GM12873 (cell line): ENCODE data around the gene HEATR1.

Experiments used
- TF ChIP-seq, protein P1 (sequence below): IDR thresholded peaks from 2 replicates; pipeline ENCODE4 v1.5.1; 2012; ENCODE audit warnings: low read depth, mild to moderate bottlenecking, moderate library complexity, low read length, control low read depth; ENCODE audit not compliant: insufficient read depth; ENCODE audit errors: missing control alignments

HEATR1 gene

DNA sequence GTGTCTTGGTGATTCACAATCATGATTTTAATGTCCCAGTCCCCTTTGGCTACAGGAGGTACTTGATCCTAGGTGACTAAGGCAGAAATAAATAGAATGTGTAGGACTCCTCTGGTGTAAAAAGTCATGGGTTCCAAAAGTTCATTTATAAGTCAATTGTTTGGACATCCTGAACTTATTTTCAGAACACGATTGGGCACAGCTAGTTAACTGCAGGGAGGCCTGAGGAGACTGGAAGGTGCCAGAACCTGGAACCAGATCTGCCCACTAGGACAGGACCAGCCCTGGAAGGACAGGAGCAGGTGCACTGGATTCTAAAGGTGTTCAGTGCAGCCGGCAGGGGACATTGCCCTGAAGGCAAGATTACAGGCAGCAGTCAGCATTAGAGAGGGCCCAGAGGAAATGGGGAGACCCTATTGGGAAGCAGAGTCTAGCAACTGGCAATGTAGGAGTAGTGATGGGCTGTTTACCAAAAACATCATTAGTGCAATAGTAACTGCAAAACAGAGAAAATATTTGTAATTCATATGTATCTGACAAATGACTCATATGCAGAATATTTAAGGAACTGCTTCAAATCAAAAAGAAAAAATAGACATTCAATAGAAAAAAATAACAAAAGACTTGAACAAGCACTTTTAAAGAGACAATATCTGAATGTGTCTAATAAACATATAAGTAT lies 23.6 kb upstream of the HEATR1 start:
- TF ChIP-seq, protein P1, sequence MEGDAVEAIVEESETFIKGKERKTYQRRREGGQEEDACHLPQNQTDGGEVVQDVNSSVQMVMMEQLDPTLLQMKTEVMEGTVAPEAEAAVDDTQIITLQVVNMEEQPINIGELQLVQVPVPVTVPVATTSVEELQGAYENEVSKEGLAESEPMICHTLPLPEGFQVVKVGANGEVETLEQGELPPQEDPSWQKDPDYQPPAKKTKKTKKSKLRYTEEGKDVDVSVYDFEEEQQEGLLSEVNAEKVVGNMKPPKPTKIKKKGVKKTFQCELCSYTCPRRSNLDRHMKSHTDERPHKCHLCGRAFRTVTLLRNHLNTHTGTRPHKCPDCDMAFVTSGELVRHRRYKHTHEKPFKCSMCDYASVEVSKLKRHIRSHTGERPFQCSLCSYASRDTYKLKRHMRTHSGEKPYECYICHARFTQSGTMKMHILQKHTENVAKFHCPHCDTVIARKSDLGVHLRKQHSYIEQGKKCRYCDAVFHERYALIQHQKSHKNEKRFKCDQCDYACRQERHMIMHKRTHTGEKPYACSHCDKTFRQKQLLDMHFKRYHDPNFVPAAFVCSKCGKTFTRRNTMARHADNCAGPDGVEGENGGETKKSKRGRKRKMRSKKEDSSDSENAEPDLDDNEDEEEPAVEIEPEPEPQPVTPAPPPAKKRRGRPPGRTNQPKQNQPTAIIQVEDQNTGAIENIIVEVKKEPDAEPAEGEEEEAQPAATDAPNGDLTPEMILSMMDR, result no peak

DNA sequence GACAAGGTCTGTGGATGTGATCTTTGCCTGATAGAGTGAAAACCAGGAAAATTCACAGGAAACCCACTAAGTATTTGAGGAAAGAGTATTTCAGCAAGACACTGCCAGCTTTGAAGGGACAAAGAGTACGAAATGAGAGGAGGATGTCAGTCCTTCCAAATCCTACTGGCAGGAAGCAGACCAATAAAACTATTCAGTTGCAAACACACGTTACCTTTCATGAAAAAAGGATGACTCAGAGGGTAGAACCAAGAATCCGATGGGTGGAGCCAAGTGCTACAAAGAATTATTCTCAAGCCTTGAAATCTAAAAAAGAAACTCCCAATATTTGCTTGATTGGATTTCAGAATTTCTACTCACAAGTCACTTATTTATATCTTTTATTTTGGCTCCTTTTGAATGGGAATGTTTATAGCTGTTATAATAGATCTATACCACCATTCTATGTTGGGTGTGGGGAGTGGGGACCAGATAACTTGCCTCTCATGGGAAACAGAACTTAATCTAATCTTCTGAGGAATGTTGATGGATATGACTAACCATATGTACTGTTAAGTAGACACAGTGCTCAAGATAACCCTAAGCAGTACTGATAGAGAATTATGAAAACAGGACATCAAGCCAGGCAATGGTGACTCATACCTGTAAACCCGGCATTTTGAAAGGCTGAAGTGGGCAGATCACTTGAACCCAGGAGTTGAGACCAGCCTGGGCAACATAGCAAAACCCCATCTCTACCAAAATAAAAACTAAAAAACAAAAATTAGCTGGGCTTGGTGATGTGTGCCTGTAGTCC lies 19.3 kb upstream of the HEATR1 start:
- TF ChIP-seq, protein P1, result no peak

- TF ChIP-seq, protein P1, result no peak
Measured at GRCh38 chr1:236622407-236622806, 18.1 kb upstream of the HEATR1 start.

DNA sequence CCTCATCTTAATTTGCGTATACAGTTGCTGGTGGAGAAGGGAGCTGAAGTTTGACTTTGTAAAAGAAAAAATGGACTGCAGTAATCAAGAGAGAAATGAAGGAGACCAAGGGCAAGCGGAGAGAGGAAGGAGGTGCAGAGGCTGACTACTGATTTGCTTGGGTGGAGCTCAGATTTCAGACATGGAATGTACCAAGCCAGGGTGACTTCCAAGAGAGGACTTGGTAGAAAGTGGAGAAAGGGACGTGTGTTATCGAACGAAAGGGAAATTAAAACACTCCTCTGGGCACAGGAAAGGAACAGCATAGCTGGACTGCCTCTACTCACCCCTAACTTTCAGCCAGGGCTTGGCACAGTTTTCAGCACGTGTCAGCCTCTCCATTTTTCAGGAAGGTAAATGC lies 15.1 kb upstream of the HEATR1 start:
- TF ChIP-seq, protein P1, result no peak

DNA sequence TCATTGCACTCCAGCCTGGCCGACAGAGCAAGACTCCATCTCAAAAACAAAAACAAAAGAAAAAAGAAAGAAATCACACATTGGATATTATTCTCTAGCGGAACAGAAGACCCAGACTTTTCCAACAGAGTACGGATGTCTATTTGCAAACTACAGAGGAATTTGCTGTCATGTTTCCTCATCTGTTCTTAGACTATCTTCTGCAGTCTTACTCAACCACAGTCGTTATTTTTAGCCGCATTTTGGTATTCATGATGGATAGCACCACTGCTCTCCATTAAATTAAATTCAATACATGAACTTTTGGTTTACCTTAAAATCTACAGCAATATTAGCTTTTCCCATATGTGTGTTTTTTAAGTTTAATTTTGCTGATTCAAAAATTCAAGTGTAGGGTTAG lies 14.2 kb upstream of the HEATR1 start:
- TF ChIP-seq, protein P1, result no peak

GRCh38 chr1:236615399-236616148 lies 11.3 kb upstream of the HEATR1 start:
- TF ChIP-seq, protein P1, result no peak

DNA sequence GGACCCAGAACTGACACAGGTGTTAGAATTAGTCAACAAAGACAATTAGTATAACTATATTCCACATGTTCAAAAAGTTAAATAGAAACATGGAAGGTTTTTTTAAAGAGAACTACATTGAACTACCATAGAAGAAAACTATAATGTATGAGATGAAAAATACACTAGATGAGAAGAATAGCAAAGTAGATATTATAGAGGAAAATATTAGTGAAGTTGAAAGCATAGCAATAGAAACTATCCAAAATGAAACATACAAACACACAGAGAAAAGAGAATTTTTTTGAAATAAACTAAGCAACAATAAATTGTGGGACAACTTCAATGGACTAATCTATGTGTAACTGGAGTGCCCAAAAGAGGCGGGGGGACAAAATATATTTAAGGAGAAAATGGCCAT lies 8.0 kb upstream of the HEATR1 start:
- TF ChIP-seq, protein P1, result no peak
